NB4 (cell line): ENCODE results near the gene FSTL5.

Source experiments
- DNase-seq: peaks from one replicate; pipeline ENCODE4 v3.0.0; 2010; ENCODE audit warnings: low read depth
- H3K4me3 ChIP-seq: one replicate; pipeline ENCODE4 v1.5.1; 2011; ENCODE audit warnings: mild to moderate bottlenecking, low read depth, low read length, moderate library complexity
- CTCF ChIP-seq: IDR thresholded peaks from one replicate; pipeline ENCODE4 v1.5.1; 2012; ENCODE audit warnings: low read depth, low read length
- MAX ChIP-seq: IDR thresholded peaks from 2 replicates; pipeline ENCODE4 v1.6.1; 2011; ENCODE audit warnings: low read depth, low read length
- MYC ChIP-seq: IDR thresholded peaks from 2 replicates; pipeline ENCODE4 v1.6.1; 2011; ENCODE audit warnings: low read depth, low read length
- POLR2A ChIP-seq: IDR thresholded peaks from 2 replicates; pipeline ENCODE4 v1.6.1; 2011; ENCODE audit warnings: mild to moderate bottlenecking; ENCODE audit not compliant: insufficient read length; ENCODE audit errors: extremely low read depth

FSTL5 gene

GRCh38 chr4:161404346-161405110 is 759.3 kb downstream of the FSTL5 start:
- no peak for DNase-seq

GRCh38 chr4:161403781-161404180 is 760.0 kb downstream of the FSTL5 start:
- no peak for DNase-seq
- TF ChIP-seq MAX = no peak
- TF ChIP-seq MYC = no peak
- no peak for TF ChIP-seq POLR2A
- no peak for TF ChIP-seq CTCF
- no peak overlapping the region for H3K4me3 ChIP-seq

More at GRCh38 chr4:161404346-161405110, 759.3 kb downstream of the FSTL5 start:
- TF ChIP-seq MYC (no peak), MAX (no peak), CTCF (no peak), POLR2A (no peak)
- H3K4me3 ChIP-seq = no peak overlapping the region

GRCh38 chr4:161393602-161394001 is 770.2 kb downstream of the FSTL5 start:
- DNase-seq = no peak
- no peak overlapping the region for H3K4me3 ChIP-seq
- TF ChIP-seq MYC = no peak
- TF ChIP-seq POLR2A = no peak
- no peak for TF ChIP-seq MAX
- TF ChIP-seq CTCF = no peak

GRCh38 chr4:161382655-161383054 is 781.1 kb downstream of the FSTL5 start:
- TF ChIP-seq CTCF (no peak), POLR2A (no peak), MAX (no peak), MYC (no peak)
- no peak for DNase-seq
- no peak overlapping the region for H3K4me3 ChIP-seq

- H3K4me3 ChIP-seq = no peak overlapping the region
- TF ChIP-seq CTCF = no peak
- no peak for DNase-seq
Observed at GRCh38 chr4:161376275-161376674, 787.5 kb downstream of the FSTL5 start.

- H3K4me3 ChIP-seq = no peak overlapping the region
- TF ChIP-seq MYC (no peak), POLR2A (no peak), CTCF (no peak), MAX (no peak)
- no peak for DNase-seq
Observed at GRCh38 chr4:161364681-161365080, 799.1 kb downstream of the FSTL5 start.
